HK-2 (cell line): ENCODE measurements around the gene KIF3C.
A peak's percentile ranks its signal among the peaks of the same experiment; 100 is the strongest.
"Not testable (repeated sequence)": the region's sequence is repeated elsewhere in the genome, so short reads cannot be mapped to it uniquely, and the experiment has no call there.

ENCODE experiments used
- DNase-seq: peaks from one replicate; pipeline ENCODE4 v3.0.0-alpha.2; 2018; ENCODE audit not compliant: unreplicated experiment

KIF3C gene

DNA sequence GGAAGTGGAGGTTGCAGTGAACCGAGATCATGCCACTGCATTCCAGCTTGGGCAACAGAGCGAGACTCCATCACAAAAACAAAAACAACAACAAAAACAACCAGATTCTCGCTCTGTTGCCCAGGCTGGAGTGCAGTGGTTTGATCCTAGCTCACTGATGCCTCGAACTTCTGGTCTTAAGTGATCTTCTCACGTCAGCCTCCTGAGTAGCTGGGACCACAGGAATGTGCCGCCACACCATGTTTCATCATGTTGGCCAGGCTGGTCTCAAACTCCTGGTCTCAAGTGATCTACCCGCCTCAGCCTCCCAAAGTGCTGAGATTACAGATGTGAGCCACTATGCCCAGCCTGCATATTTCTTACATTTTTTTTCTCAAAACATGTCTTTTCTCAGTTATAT, 64.9 kb downstream of the KIF3C start:
- not testable (repeated sequence) for DNase-seq

- DNase-seq, result not testable (repeated sequence)
These were observed 66.1 kb downstream of the KIF3C start for GRCh38 chr2:25915944-25916772.

GRCh38 chr2:25915411-25915810, 66.9 kb downstream of the KIF3C start:
- not testable (repeated sequence) for DNase-seq

GRCh38 chr2:25913696-25913973, 68.7 kb downstream of the KIF3C start:
- DNase-seq, result not testable (repeated sequence)

GRCh38 chr2:25912851-25913695, 69.2 kb downstream of the KIF3C start:
- DNase-seq, result no peak

- DNase-seq, result not testable (repeated sequence)
These were observed 72.7 kb downstream of the KIF3C start for GRCh38 chr2:25909574-25909973.

DNA sequence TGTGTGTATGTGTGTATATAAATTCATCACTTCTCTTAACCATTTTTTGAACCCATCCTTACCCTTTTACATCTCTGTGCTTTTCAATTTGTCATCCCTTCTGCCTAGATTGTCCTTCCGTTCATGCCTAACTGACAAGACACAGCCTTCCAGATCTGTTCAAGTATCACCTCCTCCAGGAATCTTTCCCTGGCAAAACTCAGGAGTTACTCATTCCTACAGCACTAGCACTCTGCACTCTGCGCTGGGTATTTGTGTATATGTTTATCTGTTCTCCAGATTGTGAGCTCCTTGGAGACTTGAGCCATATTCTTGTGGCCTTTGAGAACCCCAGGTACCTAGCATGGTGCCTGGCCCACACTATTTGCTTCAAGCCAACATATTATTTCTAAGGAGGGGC, 77.2 kb downstream of the KIF3C start:
- no peak for DNase-seq

DNA sequence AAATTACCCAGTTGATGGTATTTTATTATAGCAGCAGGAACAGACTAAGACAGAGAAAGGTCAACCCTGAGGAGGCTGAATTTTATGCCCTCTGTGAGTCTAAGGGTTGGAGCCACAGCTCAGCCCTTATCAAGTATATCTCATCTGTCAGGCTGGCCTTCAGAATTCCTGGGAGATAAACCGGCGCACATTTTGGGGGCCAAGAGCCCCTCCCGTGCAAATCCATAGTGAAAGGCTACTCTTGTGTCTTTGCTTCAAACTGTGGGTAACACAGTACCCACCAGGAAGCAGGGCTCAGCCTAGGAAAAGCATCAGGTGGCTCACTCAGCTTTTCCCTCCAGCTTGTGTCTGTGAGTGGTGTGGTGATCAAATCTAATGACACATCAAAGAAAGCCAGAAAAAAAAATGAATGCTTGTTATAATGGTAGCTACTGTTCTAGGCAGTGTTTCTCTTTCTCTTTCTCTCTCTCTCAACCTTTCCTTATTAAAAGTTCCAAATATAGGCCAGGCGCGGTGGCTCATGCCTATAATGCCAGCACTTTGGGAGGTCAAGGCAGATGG, 79.0 kb downstream of the KIF3C start:
- no peak for DNase-seq

GRCh38 chr2:25899404-25899970, 82.8 kb downstream of the KIF3C start:
- DNase-seq, result no peak

DNA sequence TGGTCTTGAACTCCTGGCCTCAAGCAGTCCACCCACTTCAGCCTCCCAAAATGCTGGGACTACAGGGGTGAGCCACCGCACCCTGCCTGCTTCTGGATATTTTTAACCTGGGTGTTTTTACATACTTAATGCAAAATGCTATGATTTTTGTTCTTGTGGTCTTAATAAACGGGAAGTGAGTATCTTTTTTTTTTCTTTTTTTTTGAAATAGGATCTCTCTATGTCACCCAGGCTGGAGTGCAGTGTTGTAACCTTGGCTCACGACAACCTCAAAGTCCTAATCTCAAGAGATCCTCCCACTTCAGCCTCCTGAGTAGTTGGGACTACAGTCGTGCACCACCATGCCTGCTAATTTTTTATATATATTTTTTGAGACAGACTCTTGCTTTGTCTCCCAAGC, 84.8 kb downstream of the KIF3C start:
- DNase-seq, result no peak

DNA sequence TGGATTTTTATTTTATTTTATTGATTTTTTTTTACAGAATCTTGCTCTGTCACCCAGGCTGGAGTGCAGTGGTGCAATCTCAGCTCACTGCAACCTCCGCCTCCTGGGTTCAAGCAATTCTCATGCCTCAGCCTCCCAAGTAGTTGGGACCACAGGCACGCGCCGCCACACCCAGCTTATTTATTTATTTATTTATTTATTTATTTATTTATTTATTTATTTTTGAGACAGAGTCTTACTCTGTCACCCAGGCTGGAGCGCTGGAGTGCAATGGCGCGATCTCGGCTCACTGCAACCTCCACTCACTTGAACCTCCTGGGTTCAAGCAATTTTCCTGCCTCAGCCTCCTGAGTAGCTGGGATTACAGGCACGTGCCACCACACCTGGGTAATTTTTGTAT, 86.0 kb downstream of the KIF3C start:
- not testable (repeated sequence) for DNase-seq

- DNase-seq, result no peak
These were observed 86.7 kb downstream of the KIF3C start for GRCh38 chr2:25895610-25896009.

- DNase-seq, result no peak
These were observed 87.3 kb downstream of the KIF3C start for GRCh38 chr2:25895018-25895417.

- DNase-seq, result no peak
These were observed 88.0 kb downstream of the KIF3C start for GRCh38 chr2:25894135-25894830.

DNA sequence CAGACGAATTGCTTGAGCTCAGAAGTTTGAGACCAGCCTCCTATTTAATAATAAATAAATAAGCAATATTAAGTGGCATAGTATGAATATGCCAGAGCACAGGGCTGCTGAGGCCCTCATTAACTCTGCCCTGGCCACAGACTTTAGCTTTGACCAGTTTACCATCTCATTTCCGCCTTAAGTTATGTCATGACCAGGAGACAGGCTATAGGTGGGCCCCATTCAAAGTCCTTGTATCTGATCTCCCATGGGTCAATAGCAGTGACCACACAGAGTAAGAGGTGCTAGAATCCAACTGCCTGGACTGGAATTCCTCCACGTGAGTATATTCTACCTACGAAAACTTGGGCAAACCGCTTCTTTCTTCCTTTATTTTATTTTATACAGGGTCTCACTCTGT, 90.6 kb downstream of the KIF3C start:
- DNase-seq, result no peak

DNA sequence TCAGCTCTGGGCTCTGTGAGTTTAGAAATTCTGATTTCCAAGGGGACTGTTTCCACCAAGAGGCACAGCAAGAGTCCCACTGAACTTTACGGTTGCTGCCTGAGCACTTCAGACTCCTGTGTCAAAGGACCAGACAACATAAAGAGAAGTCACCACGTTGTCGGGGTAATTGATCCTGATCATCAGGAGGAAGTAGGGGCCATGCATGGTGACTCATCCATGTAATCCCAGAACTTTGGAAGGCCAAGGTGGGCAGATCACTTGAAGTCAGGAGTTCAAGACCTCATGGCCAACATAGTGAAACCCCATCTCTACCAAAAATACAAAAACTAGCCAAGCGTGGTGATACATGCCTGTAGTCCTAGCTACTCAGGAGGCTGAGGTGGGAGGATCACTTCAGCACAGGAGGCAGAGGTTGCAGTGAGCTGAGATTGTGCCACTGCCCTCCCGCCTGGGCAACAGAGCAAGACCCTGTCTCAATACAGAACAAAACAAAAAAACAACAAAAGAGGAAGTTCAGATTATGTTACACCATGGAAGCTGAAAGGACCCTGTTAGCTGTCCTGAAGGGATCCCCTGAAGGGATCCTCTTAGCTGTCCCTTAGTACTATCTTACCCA, 94.6 kb downstream of the KIF3C start:
- DNase-seq, result no peak

- peak; percentile 13 for DNase-seq
These were observed 96.4 kb downstream of the KIF3C start for GRCh38 chr2:25885933-25886332.

- DNase-seq, result no peak
These were observed 100.5 kb downstream of the KIF3C start for GRCh38 chr2:25881764-25882163.

GRCh38 chr2:25879133-25879730, 103.1 kb downstream of the KIF3C start:
- no peak for DNase-seq

DNA sequence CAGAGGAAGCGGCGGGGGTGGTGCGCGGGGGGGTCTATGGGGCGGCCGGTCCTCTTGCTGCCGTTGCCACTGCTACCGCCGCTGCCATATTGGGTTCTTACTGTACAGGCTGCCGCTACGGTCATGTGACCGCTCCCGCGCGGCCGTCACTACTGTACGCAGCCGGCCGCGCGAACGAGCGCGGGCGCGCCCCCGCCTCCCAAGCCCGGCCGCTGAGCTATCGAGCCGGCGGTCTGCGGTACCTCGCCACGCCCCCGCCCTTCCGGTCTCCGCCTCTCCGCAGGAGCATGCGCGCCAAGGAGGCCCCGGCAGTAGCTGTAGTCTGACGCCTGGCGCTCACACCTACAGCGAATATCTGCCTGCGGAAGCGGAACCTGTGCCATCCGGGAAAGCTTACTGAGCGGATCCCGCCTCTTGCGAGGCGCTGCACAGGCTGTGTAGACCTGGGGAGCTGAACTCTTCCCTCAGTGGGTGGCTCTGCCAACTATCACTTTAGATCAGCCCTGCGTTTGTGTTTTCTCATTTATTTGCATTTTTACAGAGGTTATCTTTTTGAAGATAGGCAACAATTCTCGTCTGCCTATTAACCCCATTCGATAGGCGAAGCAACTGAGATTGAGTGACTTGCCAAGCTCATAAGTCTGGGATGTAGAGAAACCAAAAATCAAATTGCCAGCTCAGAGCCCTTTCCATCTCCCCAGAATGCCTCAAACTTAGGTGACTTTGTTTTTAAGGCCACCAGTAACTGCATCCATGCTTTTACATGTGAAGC, 103.8 kb downstream of the KIF3C start, which contains the start of gene ASXL2:
ASXL2 (minus strand) TSS at position 127 of the 772 bp plus-strand sequence. CDS start 265 bp downstream, outside the sequence.
- peak; percentile 98 for DNase-seq
